HG03342 (cell line): Measurements from ENCODE around the gene BORCS8.

ENCODE experiments used
- ATAC-seq: cut with Tn5 transposase; IDR thresholded peaks from one replicate; pipeline ENCODE4 v1.9.1; 2021; ENCODE audit warnings: mild to moderate bottlenecking, moderate library complexity; ENCODE audit not compliant: unreplicated experiment

BORCS8 gene

GRCh38 chr19:19214159-19214490 is 22.2 kb upstream of the BORCS8 start:
- no peak for ATAC-seq

- ATAC-seq = no peak
These were observed 21.6 kb upstream of the BORCS8 start for GRCh38 chr19:19213426-19214158.

GRCh38 chr19:19212916-19213315 is 21.0 kb upstream of the BORCS8 start:
- no peak for ATAC-seq

GRCh38 chr19:19211499-19212420 is 19.8 kb upstream of the BORCS8 start, which contains the start of gene NCAN:
TSS of gene NCAN (plus strand) at chr19:19211958. CDS start at chr19:19216954, 4,996 bp downstream.
- no peak for ATAC-seq

- no peak for ATAC-seq
These were observed 17.4 kb upstream of the BORCS8 start for GRCh38 chr19:19209372-19209771.

GRCh38 chr19:19207637-19208572 is 16.0 kb upstream of the BORCS8 start:
- no peak for ATAC-seq

GRCh38 chr19:19206938-19207337 is 15.0 kb upstream of the BORCS8 start:
- ATAC-seq = no peak

GRCh38 chr19:19205416-19206410 is 13.8 kb upstream of the BORCS8 start:
- no peak for ATAC-seq

- ATAC-seq = no peak
These were observed 12.2 kb upstream of the BORCS8 start for GRCh38 chr19:19204181-19204580.

- peak; percentile 50 for ATAC-seq
These were observed 11.3 kb upstream of the BORCS8 start, which contains the start of gene NR2C2AP for GRCh38 chr19:19203012-19203856. TSS of gene NR2C2AP (minus strand) at chr19:19203414. CDS start at chr19:19203060, 354 bp downstream.

GRCh38 chr19:19202707-19203011 is 10.7 kb upstream of the BORCS8 start:
- peak; percentile 11 for ATAC-seq

GRCh38 chr19:19201697-19202630 is 10.0 kb upstream of the BORCS8 start:
- no peak for ATAC-seq

GRCh38 chr19:19193926-19194325 is 2.0 kb upstream of the BORCS8 start:
- ATAC-seq = no peak

GRCh38 chr19:19192910-19193423 is 1.0 kb upstream of the BORCS8 start:
- no peak for ATAC-seq

GRCh38 chr19:19191768-19192077 is 229 bp downstream of the BORCS8 start:
- no peak for ATAC-seq

GRCh38 chr19:19186742-19187141 is 5.2 kb downstream of the BORCS8 start:
- ATAC-seq = no peak

GRCh38 chr19:19185853-19186740 is 5.9 kb downstream of the BORCS8 start:
- ATAC-seq = no peak
